Measurements from ENCODE around the gene PLSCR1.
A peak's percentile ranks its signal among the peaks of the same experiment; 100 is the strongest.

Gene PLSCR1

DNA sequence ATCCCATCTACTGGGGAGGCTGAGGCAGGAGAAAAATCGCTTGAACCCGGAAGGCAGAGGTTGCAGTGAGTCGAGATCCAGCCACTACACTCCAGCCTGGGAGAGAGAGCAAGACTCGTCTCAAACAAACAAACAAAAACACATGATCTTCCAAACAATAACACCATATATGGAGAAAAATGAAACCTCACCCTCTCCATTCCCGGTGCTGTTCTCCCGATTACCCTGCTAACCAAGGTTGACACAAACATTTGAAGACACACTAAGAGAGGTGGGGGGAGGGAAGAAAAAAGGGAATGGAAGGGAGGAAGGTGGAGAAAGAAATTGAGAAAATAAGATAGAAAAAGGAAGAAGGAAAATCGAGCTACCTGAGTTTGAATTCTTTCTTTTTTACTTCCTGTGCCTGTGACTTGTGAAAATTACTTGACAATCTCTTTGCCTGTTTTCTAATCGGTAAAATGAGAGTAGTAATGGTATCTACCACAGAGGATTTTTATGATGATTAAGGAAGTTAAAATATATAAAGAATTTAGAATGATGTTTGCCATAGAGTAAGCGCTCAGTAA is 73.9 kb downstream of the PLSCR1 start:
- no peak for DNase-seq

DNA sequence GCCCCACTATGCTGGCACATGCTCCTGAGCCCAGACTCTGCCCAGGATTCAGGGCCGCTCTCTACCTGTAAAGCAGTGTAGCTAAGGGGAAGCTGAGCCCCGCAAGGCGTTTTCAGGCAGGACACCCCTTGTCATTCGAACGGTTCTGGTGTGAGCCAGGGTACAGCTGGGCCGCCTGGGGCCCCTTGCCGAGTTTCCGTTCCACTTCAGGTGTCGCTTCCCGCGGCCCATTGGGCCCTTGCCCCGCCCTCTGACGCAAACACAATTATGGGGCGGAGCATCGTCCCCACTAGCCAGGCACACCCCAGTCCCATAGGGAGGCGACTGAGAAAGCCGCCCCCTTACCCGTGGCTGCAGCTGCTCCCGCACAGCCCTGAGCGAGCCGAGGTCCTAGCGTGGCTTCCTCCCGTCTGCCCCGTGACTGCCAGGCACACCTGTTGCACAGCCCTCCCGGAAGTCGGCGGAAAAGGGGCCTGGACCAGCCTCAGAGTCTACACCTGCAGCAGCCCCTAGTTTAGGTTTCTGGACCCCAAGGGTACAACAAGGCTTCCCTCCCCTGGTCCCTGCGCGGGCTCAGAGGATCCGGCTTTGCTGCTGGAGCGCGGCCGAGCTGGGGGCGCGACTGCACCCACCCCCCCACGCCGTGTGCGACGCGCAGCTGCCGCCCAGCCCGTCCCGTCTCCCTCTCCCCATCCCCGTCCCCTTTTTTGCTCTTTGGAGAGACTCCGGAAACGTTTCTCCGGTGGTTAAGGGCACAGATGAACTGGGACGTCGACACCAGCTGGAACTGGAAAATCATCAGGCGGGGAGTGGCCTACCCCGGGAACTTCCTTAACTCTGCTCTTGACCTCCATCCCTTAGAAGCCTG is 75.0 kb downstream of the PLSCR1 start, which contains the start of gene PLSCR2:
Gene PLSCR2, minus strand, starts transcription at position 412 of the 868 bp plus-strand sequence. CDS start 9,657 bp downstream, outside the sequence.
- peak; percentile 36 for DNase-seq

DNA sequence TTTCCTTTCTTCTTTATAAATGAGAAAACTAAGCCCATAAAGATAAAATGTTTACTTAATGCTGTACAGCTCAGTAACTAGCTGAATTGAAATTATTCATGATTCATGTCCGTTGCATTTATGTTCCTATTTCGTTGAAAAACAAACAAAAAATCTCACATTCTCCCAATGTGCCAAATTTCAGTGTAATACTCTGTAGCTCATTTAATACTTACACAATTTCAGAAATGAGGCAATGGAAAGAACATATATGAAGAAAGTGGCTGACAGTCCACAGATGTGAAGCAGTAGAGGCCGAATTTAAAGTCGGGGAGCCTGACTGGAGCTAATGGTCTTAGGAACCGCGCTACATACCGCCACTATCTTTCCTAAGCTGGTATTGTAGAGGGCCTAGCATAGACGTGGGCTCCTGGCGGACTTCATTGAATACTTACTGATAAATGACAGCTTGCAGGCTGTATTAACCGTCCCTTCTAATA is 75.7 kb downstream of the PLSCR1 start:
- DNase-seq = no peak

DNA sequence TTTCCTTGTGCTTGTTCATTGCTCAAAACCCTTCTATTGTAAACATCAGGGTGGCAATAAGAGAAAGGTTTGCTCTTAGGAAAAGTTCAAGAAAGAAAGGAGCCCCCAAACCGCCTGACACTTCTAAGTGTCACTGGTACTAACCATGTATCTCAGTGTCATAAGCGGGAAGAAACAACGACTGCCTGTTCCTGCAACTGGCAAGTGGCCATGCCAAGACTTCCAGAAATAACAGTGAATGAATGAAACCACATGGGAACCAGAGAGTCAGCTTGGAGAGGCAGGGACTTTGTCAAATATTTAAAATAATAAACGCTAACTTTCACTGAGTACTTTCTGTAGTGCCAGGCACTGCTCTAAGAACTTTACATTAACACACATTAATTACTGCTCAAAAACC is 76.2 kb downstream of the PLSCR1 start:
- no peak for DNase-seq

DNA sequence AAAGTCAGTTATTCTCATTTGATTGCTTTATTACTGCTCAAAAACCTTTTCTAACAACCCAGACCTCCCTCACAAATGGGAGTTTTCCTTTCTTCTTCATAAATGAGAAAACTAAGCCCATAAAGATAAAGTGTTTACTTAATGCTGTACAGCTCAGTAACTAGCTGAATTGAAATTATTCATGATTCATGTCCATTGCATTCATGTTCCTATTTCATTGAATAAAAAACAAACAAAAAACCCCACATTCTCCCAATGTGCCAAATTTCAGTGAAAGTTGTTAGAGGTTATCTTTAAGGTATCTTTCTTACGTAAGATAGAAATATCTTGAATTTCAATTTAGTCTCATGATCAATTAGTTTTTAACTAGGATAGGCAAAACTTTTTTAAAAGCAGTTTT is 77.8 kb downstream of the PLSCR1 start:
- no peak for DNase-seq

DNA sequence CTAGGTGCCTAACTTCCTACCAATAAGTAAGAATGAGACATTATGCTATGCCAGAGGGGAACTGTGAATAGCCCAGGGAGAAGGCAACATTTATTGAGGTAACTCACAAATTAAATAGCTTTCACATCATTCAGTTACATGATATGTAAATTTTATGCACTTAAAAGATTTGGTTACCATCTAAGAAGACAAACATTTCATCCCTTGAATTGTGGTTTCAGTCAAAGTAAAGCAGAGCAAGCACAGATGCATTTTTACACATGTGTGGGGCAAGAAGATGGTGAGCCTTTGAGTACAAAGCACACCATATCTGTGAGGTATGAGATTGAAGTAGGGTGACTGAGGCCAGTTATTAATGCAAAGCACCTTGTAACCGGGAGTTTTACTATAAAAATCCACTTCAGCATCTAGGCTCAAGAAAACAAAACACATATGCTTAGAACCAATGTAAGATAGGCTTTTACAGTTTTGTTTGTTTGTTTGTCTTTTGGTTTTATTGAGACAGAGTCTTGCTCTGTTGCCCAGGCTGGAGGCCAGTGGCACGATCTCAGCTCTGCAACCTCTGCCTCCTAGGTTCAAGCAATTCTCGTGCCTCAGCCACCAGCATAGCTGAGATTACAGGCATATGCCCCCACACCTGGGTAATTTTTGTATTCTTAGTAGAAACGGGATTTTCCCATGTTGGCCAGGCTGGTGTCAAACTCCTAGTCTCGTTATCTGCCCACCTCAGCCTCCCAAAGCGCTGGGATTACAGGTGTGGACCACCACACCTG is 78.5 kb downstream of the PLSCR1 start:
- DNase-seq = no peak

Data from NCI-H526 treated with DMSO at 0.1 percent for 48 hours (cell line).